H9 (cell line): ENCODE data around the gene PPAT. TPM values are rescaled to one million over a fixed set of nuclear protein-coding genes. Genes with fewer than 3 reads are reported as not detected.
A peak's percentile ranks its signal among the peaks of the same experiment; 100 is the strongest.

Experiments used
- DNase-seq: peaks from one replicate; pipeline ENCODE4 v3.0.0-alpha.2; 2017
- H2AFZ ChIP-seq: one replicate; pipeline ENCODE4 v1.6.1; 2013; ENCODE audit warnings: mild to moderate bottlenecking, low read length, control low read depth, moderate library complexity
- H2AK5ac ChIP-seq: 2 replicates; pipeline ENCODE4 v1.6.1; 2013; ENCODE audit warnings: low read length, control low read depth, mixed read lengths; ENCODE audit not compliant: insufficient read length
- H2BK120ac ChIP-seq: one replicate; pipeline ENCODE4 v1.6.1; 2013; ENCODE audit warnings: low read depth, mild to moderate bottlenecking, low read length, control low read depth, inconsistent platforms; ENCODE audit not compliant: poor library complexity, severe bottlenecking
- H2BK12ac ChIP-seq: 2 replicates; pipeline ENCODE4 v1.6.1; 2013; ENCODE audit warnings: low read length, control low read depth, mixed read lengths, low read depth; ENCODE audit not compliant: insufficient read length
- H2BK15ac ChIP-seq: 2 replicates; pipeline ENCODE4 v1.6.1; 2013; ENCODE audit warnings: low read depth, low read length, control low read depth
- H2BK20ac ChIP-seq: one replicate; pipeline ENCODE4 v1.6.1; 2013; ENCODE audit warnings: low read depth, mild to moderate bottlenecking, low read length, control low read depth, inconsistent platforms; ENCODE audit not compliant: poor library complexity, severe bottlenecking
- H2BK5ac ChIP-seq: 2 replicates; pipeline ENCODE4 v1.6.1; 2013; ENCODE audit warnings: low read length, control low read depth, mixed read lengths; ENCODE audit not compliant: insufficient read length
- H3K14ac ChIP-seq: 2 replicates; pipeline ENCODE4 v1.6.1; 2013; ENCODE audit warnings: low read length, control low read depth; ENCODE audit not compliant: insufficient read depth
- H3K18ac ChIP-seq: 2 replicates; pipeline ENCODE4 v1.6.1; 2013; ENCODE audit warnings: low read depth, mild to moderate bottlenecking, mixed read lengths, low read length, control low read depth; ENCODE audit not compliant: insufficient read length
- H3K23ac ChIP-seq: 2 replicates; pipeline ENCODE4 v1.6.1; 2013; ENCODE audit warnings: low read length, control low read depth, mixed read lengths, low read depth; ENCODE audit not compliant: insufficient read length
- H3K23me2 ChIP-seq: 2 replicates; pipeline ENCODE4 v1.6.1; 2013; ENCODE audit warnings: low read depth, mild to moderate bottlenecking, mixed read lengths, low read length, control low read depth; ENCODE audit not compliant: insufficient read length, poor library complexity, severe bottlenecking
- H3K27ac ChIP-seq: 2 replicates; pipeline ENCODE4 v1.5.1; 2013; ENCODE audit warnings: low read length, control low read depth, mixed read lengths, low read depth; ENCODE audit not compliant: insufficient read length
- H3K27me3 ChIP-seq: 2 replicates; pipeline ENCODE4 v1.6.1; 2013; ENCODE audit warnings: low read length, control low read depth, inconsistent platforms; ENCODE audit not compliant: insufficient read depth
- H3K4ac ChIP-seq: 2 replicates; pipeline ENCODE4 v1.6.1; 2013; ENCODE audit warnings: low read depth, mild to moderate bottlenecking, control low read depth, inconsistent platforms, low read length, moderate library complexity
- H3K4me1 ChIP-seq: 2 replicates; pipeline ENCODE4 v1.6.1; 2013; ENCODE audit warnings: low read length, control low read depth, inconsistent platforms; ENCODE audit not compliant: insufficient read depth
- H3K4me2 ChIP-seq: 2 replicates; pipeline ENCODE4 v1.6.1; 2013; ENCODE audit warnings: low read length, control low read depth, mixed read lengths; ENCODE audit not compliant: insufficient read length, insufficient read depth
- H3K56ac ChIP-seq: 2 replicates; pipeline ENCODE4 v1.6.1; 2013; ENCODE audit warnings: low read depth, mild to moderate bottlenecking, mixed read lengths, low read length, control low read depth; ENCODE audit not compliant: insufficient read length
- H3K79me1 ChIP-seq: 2 replicates; pipeline ENCODE4 v1.6.1; 2013; ENCODE audit warnings: low read depth, mild to moderate bottlenecking, moderate library complexity, low read length, control low read depth, inconsistent platforms; ENCODE audit not compliant: insufficient read depth, poor library complexity, severe bottlenecking
- H3K79me2 ChIP-seq: 2 replicates; pipeline ENCODE4 v1.6.1; 2013; ENCODE audit warnings: low read length, control low read depth, inconsistent platforms; ENCODE audit not compliant: insufficient read depth
- H3K9ac ChIP-seq: 2 replicates; pipeline ENCODE4 v1.6.1; 2013; ENCODE audit warnings: low read length, control low read depth, mixed read lengths; ENCODE audit not compliant: insufficient read length; ENCODE audit errors: extremely low read depth
- H3K9me3 ChIP-seq: one replicate; pipeline ENCODE4 v1.6.1; 2013; ENCODE audit warnings: low read depth, low read length, inconsistent platforms; ENCODE audit not compliant: control insufficient read depth
- H3T11ph ChIP-seq: one replicate; pipeline ENCODE4 v1.6.1; 2013; ENCODE audit warnings: mild to moderate bottlenecking, low read length, control low read depth, inconsistent platforms
- H4K20me1 ChIP-seq: one replicate; pipeline ENCODE4 v1.6.1; 2013; ENCODE audit not compliant: control insufficient read depth, insufficient read length, insufficient read depth
- H4K5ac ChIP-seq: 2 replicates; pipeline ENCODE4 v1.6.1; 2013; ENCODE audit warnings: low read depth, mild to moderate bottlenecking, mixed read lengths, low read length, control low read depth; ENCODE audit not compliant: insufficient read length
- H4K8ac ChIP-seq: replicated peaks from 2 replicates; pipeline ENCODE4 v1.6.1; 2013; ENCODE audit warnings: low read length, control low read depth, mixed read lengths, low read depth; ENCODE audit not compliant: insufficient read length
- H4K91ac ChIP-seq: 2 replicates; pipeline ENCODE4 v1.6.1; 2013; ENCODE audit warnings: low read depth, mild to moderate bottlenecking, moderate library complexity, mixed read lengths, low read length, control low read depth; ENCODE audit not compliant: insufficient read length
- H3K27ac Mint-ChIP-seq, 3 experiments: 2 replicates in 2 of 3; 3 replicates in 1 of 3; pipeline ENCODE4 v1.8.0; 2020 to 2021; ENCODE audit warnings: mixed read lengths in 3 of 3, mild to moderate bottlenecking in 1 of 3, moderate library complexity in 1 of 3
- H3K27me3 Mint-ChIP-seq: 2 replicates; pipeline ENCODE4 v1.8.0; 2021; ENCODE audit warnings: low read depth, mild to moderate bottlenecking, moderate library complexity, mixed read lengths
- H3K36me3 Mint-ChIP-seq, 3 experiments: 2 replicates in 2 of 3; 3 replicates in 1 of 3; pipeline ENCODE4 v1.8.0; 2020 to 2021; ENCODE audit warnings: low read depth in 3 of 3, mixed read lengths in 3 of 3; ENCODE audit not compliant: insufficient read depth in 1 of 3
- H3K4me1 Mint-ChIP-seq, 2 experiments: 2 replicates each; pipeline ENCODE4 v1.8.0; 2020; ENCODE audit warnings: mixed read lengths in 2 of 2
- H3K4me3 Mint-ChIP-seq, 2 experiments: 2 replicates in 1 of 2; 3 replicates in 1 of 2; pipeline ENCODE4 v1.8.0; 2020 to 2021; ENCODE audit warnings: mild to moderate bottlenecking in 2 of 2, mixed read lengths in 2 of 2, moderate library complexity in 1 of 2
- H3K9me3 Mint-ChIP-seq, 2 experiments: 2 replicates in 1 of 2; 3 replicates in 1 of 2; pipeline ENCODE4 v1.8.0; 2020; ENCODE audit warnings: mild to moderate bottlenecking in 2 of 2, mixed read lengths in 2 of 2, moderate library complexity in 1 of 2
- WGBS: extraction: QIAGEN DNeasy Blood & Tissue Kit; methylation state at CpG from one replicate; pipeline ENCODE4 v1.1.7; 2013; ENCODE audit warnings: missing lambda C conversion rate, low lambda C conversion rate, mixed read lengths; ENCODE audit not compliant: insufficient read length; ENCODE audit errors: extremely low coverage; 5-methylcytosine and 5-hydroxymethylcytosine counted together
- total RNA-seq: library from RNA; stranded (reverse); gene quantifications from 2 replicates; pipeline ENCODE4 v1.2.1, GENCODE V29; 2021
- TF ChIP-seq, protein P1 (sequence below): fragments of 200-600 bp; sonication (generic); conservative IDR thresholded peaks from 3 replicates; pipeline ENCODE4 v1.8.0; 2021; ENCODE audit warnings: antibody characterized with exemption, mild to moderate bottlenecking

The PPAT gene
- total RNA-seq, 1 experiment from 2014 or later, result 77.1 TPM

DNA sequence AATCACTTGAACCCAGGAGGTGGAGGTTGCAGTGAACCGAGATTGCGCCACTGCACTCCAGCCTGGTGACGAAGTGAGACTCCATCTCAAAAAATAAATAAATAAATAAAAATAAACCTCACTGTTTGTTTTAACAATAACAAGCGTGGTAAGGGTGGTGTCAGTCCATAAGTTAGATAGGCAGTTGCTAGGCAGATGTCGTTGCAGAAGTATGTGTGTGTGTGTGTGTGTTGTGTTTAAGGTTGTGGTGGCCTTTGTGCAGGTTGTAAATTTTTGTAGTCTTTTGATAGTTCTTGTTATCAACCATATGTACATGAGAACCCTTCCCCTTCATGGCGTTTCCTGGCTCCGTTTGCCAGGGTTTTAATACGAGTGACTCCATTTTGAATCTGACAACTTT, 44.1 kb downstream of the PPAT start:
- Histone ChIP-seq H3K18ac (no peak overlapping the region), H3K27ac (no peak overlapping the region), H3K79me1 (no peaks in the 10 kb centered on the region), H4K20me1 (no peaks in the 10 kb centered on the region), H2BK120ac (no peak overlapping the region), H3K79me2 (no peaks in the 10 kb centered on the region), H2BK20ac (no peak overlapping the region), H2BK12ac (no peak overlapping the region), H3K56ac (no peak overlapping the region), H3K14ac (no peak overlapping the region), H3K4me1 (no peaks in the 10 kb centered on the region), H3K9me3 (no peaks in the 10 kb centered on the region), H3K4me2 (no peak overlapping the region), H2BK5ac (no peak overlapping the region), H4K8ac (no peak overlapping the region), H2AFZ (no peak overlapping the region), H3K23ac (no peak overlapping the region), H2BK15ac (no peak overlapping the region), H3K9ac (no peak overlapping the region), H3T11ph (no peak overlapping the region), H3K4ac (no peak overlapping the region), H3K27me3 (no peaks in the 10 kb centered on the region; the same call in 1 of the 2 replicates), H4K5ac (no peak overlapping the region), H2AK5ac (no peak overlapping the region), H3K23me2 (peaks cover 4% of the 10 kb centered on the region), H4K91ac (no peak overlapping the region)
- Mint-ChIP-seq H3K4me3 (no peak overlapping the region; a peak in 1 of 5 replicates), H3K27ac (peak overlapping the region in 1 of 3 experiments; percentile 59; a peak in 3 of 7 replicates), H3K4me1 (peaks cover 20 to 29% of the 10 kb centered on the region in 2 experiments), H3K36me3 (peaks cover 5 to 25% (median 12%) of the 10 kb centered on the region in 3 experiments; a peak in 6 of 7 replicates), H3K9me3 (no peaks in the 10 kb centered on the region), H3K27me3 (peaks cover 4% of the 10 kb centered on the region; the same call in 1 of the 2 replicates)
- TF ChIP-seq, protein P1, sequence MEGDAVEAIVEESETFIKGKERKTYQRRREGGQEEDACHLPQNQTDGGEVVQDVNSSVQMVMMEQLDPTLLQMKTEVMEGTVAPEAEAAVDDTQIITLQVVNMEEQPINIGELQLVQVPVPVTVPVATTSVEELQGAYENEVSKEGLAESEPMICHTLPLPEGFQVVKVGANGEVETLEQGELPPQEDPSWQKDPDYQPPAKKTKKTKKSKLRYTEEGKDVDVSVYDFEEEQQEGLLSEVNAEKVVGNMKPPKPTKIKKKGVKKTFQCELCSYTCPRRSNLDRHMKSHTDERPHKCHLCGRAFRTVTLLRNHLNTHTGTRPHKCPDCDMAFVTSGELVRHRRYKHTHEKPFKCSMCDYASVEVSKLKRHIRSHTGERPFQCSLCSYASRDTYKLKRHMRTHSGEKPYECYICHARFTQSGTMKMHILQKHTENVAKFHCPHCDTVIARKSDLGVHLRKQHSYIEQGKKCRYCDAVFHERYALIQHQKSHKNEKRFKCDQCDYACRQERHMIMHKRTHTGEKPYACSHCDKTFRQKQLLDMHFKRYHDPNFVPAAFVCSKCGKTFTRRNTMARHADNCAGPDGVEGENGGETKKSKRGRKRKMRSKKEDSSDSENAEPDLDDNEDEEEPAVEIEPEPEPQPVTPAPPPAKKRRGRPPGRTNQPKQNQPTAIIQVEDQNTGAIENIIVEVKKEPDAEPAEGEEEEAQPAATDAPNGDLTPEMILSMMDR, result no peak
- DNase-seq, result no peak
- WGBS, result no CpG with 5 or more reads among the region's 8 CpGs
